ENCODE measurements around the gene TMEM232.

DNA sequence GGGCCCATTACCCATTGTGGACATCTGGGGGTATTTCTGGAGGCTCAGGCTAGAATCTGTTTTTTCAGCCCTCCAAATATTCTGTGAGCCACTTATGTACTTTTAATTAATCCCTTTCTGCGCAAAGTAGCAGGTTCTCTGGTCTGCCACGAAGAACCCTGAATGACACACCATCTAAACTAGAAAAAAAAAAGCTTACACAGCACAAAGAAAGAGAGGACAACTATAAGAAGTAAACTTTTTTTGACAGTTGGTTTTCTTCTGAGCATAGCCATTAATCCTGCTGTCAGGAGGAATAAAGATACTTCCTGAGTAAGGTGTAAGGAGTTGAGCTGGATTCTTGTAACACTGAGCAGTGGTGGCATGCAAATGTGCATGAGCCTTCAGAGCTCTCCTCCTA, 327.5 kb downstream of the TMEM232 start:
- TF ChIP-seq POLR2A (IDR thresholded peaks at IDR 0.05; ENCODE audit: low read length): no peak
- no peak for TF ChIP-seq GATA1 (IDR thresholded peaks at IDR 0.05; ENCODE audit: low read depth, low read length)

Measured in erythroblast (primary cell).